Measurements from ENCODE around the gene POP5. TPM values are rescaled to one million over a fixed set of nuclear protein-coding genes. Genes with fewer than 3 reads are reported as not detected.

POP5 gene
- total RNA-seq, 4 donors from 2014 or later: 20.4 to 57.4 (median 32.4) TPM

DNA sequence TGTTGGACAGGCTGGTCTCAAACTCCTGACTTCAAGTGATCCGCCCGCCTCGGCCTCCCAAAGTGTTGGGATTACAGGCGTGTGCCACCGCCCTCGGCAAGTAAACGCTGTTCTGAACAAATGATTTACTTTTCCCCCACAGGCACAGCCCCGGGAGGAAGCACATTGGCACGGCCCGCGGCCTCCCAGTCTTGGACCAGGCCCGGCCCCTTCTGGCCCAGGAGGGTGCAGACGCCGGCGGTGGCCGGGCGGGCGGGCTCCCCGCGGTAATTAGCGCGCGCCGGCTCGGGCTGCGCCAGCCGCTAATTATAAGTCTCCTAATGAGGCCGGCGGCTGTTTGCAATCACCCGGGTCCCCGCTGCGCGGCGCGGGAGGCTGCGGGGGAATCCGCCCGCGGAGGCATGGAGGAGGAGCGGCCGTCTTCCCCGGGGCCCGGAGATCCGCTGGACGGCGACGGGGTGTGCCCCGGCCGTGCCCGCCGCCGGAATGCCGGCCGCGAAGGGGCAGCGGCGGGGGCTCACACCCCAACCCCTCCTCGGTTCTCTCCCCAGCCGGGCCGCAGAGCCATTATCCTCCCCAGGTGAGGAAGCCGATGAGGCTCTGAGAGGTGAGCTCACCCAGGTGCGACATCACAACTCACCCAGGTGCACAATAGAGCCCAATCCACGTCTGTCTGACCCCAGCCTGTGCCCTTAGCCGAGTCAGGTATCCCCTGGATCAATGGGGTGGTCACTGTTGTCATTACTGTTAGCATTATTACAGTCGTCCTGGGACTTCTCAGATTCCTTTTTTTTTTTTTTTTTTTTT, 3.3 kb upstream of the POP5 start:
- TF ChIP-seq, protein P1, sequence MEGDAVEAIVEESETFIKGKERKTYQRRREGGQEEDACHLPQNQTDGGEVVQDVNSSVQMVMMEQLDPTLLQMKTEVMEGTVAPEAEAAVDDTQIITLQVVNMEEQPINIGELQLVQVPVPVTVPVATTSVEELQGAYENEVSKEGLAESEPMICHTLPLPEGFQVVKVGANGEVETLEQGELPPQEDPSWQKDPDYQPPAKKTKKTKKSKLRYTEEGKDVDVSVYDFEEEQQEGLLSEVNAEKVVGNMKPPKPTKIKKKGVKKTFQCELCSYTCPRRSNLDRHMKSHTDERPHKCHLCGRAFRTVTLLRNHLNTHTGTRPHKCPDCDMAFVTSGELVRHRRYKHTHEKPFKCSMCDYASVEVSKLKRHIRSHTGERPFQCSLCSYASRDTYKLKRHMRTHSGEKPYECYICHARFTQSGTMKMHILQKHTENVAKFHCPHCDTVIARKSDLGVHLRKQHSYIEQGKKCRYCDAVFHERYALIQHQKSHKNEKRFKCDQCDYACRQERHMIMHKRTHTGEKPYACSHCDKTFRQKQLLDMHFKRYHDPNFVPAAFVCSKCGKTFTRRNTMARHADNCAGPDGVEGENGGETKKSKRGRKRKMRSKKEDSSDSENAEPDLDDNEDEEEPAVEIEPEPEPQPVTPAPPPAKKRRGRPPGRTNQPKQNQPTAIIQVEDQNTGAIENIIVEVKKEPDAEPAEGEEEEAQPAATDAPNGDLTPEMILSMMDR (IDR thresholded peaks at IDR 0.05; ENCODE audit: low read depth): no peak

DNA sequence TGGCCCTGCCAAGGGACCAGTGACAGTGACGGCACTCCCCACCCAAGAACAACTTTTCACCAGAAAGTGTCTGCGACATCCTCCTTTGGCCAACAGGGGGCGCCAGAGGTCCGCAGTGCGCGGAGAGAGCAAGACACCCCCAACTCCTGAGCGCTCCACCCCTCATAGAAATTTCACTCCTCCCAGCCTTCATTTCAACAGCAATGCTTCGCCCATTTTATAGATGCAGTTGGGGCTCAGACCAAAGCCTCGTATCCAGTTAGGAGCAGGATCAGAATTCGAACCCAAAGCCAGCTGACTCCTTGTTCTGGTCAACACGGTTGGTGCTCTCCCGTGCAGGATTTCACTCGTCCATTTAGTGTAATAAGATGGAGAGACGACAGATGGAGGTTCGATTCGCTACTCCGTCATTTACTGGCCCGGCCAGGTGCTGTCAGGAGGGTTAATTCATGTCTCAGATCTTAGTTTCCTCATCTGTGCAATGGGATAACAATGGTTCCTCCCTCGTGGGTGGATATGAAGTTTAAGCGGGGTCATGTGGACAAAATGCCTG, 2.4 kb upstream of the POP5 start:
- TF ChIP-seq, protein P1 (IDR thresholded peaks at IDR 0.05; ENCODE audit: low read depth): no peak

DNA sequence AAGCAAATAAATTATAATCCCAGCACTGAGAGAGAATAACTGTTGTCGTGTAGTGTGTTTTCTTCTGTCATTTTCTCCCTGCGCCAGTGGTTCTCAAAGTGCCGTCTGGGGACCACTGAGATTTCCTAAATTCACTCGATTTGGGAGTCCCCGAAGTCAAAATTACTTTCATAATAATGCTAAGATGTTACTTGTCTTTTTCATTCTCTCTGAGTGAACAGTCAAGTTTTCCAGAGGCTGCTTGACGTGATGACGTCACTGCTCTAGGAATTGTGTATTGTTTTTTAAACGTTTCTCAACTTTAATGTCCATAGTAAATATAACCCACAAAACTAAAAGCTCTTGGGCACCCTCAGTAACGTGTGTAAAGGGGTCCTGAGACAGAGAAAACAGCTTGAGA, 796 bp upstream of the POP5 start:
- TF ChIP-seq, protein P1 (IDR thresholded peaks at IDR 0.05; ENCODE audit: low read depth): no peak

DNA sequence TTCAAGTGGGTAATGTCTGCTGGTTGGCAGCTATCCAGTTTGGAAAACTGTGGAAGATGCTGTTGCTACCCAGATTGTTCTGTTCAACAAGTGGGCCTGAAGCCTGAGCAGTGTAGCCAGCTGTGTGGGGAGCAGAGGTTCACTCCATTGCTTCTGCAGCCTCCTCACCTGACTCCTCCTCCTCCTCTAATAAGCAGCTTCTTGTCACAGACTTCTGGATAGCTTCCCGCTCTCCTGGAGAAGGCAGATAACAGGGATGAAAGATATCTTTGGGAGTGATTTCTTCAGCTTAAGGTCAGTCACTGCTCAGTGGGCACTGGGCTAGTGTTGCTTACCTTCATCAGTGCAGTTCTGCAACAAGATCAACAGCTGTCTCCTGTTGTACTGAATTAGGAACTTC, 2.0 kb downstream of the POP5 start:
- TF ChIP-seq, protein P1 (IDR thresholded peaks at IDR 0.05; ENCODE audit: low read depth): no peak

DNA sequence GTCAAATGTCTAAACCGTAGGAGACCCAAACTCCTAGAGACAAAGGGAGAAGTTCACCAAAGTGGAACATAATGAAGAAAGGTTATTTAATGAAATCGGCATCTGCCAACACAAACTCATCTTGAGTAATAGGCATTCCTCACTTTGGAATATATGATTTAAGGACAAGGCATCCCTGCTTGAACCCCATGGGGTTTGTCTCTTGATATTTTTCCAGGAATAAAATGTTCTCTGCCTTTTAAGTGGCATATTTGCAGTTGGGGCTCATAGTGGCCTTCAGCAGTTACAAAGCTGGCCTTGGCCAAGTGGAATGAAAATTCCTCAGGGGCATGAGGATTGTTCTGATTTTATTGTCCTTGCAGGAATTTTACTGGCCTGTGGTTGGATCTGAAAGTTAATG, 7.1 kb downstream of the POP5 start:
- TF ChIP-seq, protein P1 (IDR thresholded peaks at IDR 0.05; ENCODE audit: low read depth): no peak

DNA sequence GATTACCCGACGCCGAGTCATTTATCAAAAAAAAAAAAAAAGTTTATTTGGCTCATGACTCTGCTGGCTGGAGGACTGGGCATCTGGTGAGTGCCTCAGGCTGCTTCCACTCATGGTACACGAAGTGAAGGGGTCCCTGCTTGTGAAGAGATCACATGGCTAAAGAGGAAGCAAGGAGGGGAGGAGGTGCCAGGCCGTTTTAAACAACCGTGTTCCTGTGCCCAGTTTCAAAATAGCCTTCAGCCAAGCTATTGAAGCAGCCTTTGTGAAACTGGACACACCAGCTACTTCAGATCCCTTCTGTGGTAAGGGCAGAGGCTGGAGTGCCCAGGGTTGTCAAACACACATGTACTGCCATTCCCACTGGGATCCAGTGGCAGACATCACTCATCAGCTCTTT, 7.6 kb downstream of the POP5 start:
- TF ChIP-seq, protein P1 (IDR thresholded peaks at IDR 0.05; ENCODE audit: low read depth): no peak

DNA sequence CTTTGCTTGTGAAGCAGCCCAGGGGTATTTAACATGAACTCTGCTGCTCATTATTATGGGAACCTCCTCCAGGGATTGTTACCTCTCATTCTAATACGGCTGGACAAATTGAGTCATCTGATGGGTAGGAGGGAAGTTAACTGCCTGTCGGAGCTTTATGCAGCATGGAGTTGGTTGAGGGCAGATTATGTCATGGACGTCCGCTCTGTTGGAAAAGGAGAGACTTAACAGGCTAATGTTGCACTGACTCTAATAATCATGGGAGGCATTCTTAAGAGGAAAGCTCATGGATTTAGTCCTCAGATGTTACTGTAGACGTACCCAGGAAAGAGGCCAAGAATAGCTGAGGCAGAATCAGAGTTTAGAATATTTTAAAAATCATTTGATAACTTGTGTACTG, 9.9 kb downstream of the POP5 start:
- TF ChIP-seq, protein P1 (IDR thresholded peaks at IDR 0.05; ENCODE audit: low read depth): no peak

Data from subcutaneous adipose tissue (tissue), 4 donors.